Kidney (tissue), 14 donors: ENCODE results near the gene ENOPH1. TPM values are rescaled to one million over a fixed set of nuclear protein-coding genes. Genes with fewer than 3 reads are reported as not detected.

ENCODE experiments used
- DNase-seq, 5 donors: peaks; one replicate each; pipeline ENCODE4 v3.0.0-alpha.2; 2013 to 2020
- FAIRE-seq: peaks from 2 replicates; lab custom pipeline; 2012; peaks lifted over from hg19 to GRCh38; lab: Jason Lieb, UNC
- H3K27ac ChIP-seq, 2 donors: one replicate each; pipeline ENCODE4 v1.7.0; 2013; ENCODE audit warnings: low read depth in 2 of 2, low read length in 2 of 2, inconsistent platforms in 1 of 2
- H3K27me3 ChIP-seq: one replicate; pipeline ENCODE4 v1.7.1; 2013; ENCODE audit warnings: low read length, inconsistent platforms; ENCODE audit not compliant: control insufficient read depth, insufficient read depth
- H3K36me3 ChIP-seq, 3 donors: one replicate each; pipeline versions ENCODE4 v1.7.0 to v1.7.1; 2013; ENCODE audit warnings: low read length in 3 of 3, control low read depth in 1 of 3, inconsistent platforms in 1 of 3; ENCODE audit not compliant: insufficient read depth in 3 of 3, control insufficient read depth in 2 of 3
- H3K4me1 ChIP-seq, 3 donors: one replicate each; pipeline versions ENCODE4 v1.7.0 to v1.7.1; 2013; ENCODE audit warnings: low read length in 3 of 3, inconsistent platforms in 1 of 3, low read depth in 1 of 3; ENCODE audit not compliant: control insufficient read depth in 2 of 3, insufficient read depth in 2 of 3
- H3K4me3 ChIP-seq, 3 donors: one replicate each; pipeline versions ENCODE4 v1.7.0 to v1.8.1; 2013; ENCODE audit warnings: low read length in 3 of 3, control low read depth in 1 of 3, inconsistent platforms in 1 of 3
- H3K9ac ChIP-seq, 3 donors: one replicate each; pipeline versions ENCODE4 v1.7.0 to v1.7.1; 2013; ENCODE audit warnings: low read length in 3 of 3, control low read depth in 1 of 3, inconsistent platforms in 1 of 3
- H3K9me3 ChIP-seq, 3 donors: one replicate each; pipeline versions ENCODE4 v1.7.0 to v1.7.1; 2013; ENCODE audit warnings: low read length in 3 of 3, control low read depth in 1 of 3, inconsistent platforms in 1 of 3; ENCODE audit not compliant: control insufficient read depth in 2 of 3, insufficient read depth in 1 of 3
- CTCF ChIP-seq: IDR thresholded peaks from 3 replicates; pipeline ENCODE4 v1.5.1; 2012; ENCODE audit warnings: mild to moderate bottlenecking, moderate library complexity, borderline replicate concordance; ENCODE audit not compliant: insufficient read depth; ENCODE audit errors: extremely low read depth
- intact Hi-C: fragments of 100-400 bp; cut with DNase I; formaldehyde crosslinking; loops from one replicate; pipeline ENCODE4 v1.11.1; 2022
- polyA plus RNA-seq: library from polyadenylated mRNA; stranded (reverse); fragments of 350-450 nt; fragmentation: Illumina TruSeq; extraction: RNeasy Lipid Tissue Mini Kit (QIAGEN cat#74804); gene quantifications from one replicate; pipeline ENCODE4 v1.2.3, GENCODE V29; 2014; ENCODE audit warnings: low read depth, low replicate concordance; ENCODE audit not compliant: insufficient read depth
- total RNA-seq: library from RNA; stranded (reverse); fragmentation: NEBNext Ultra II Directional; extraction: Animal tissue kit (Norgen Biotek cat#: 25700); gene quantifications from one replicate; pipeline ENCODE4 v1.2.1, GENCODE V29; 2021
- donor health status: control.
- donor health status: control.
- donor health status: control.
- donor health status: control.
- donor health status: control.
- donor health status: DM: yes; HTN: yes; CAD: no.
- donor health status: Normal renal cell carcinoma (clear cell type).

Gene ENOPH1
- total and polyA plus RNA-seq, 2 donors from 2014 or later = 30.3 to 36.0 TPM

- H3K27me3 ChIP-seq = no peaks in the 10 kb centered on the region
- no peak for FAIRE-seq
- H3K9me3 ChIP-seq = no peaks in the 10 kb centered on the region
- no peak for TF ChIP-seq CTCF
- intact Hi-C loops = no loop called here
- H3K9ac ChIP-seq = no peak overlapping the region
- no peak for DNase-seq
- H3K4me1 ChIP-seq = no peaks in the 10 kb centered on the region
- no peak overlapping the region for H3K4me3 ChIP-seq
- no peaks in the 10 kb centered on the region for H3K36me3 ChIP-seq
- no peak overlapping the region for H3K27ac ChIP-seq
Measured at GRCh38 chr4:82496349-82496748, 66.0 kb downstream of the ENOPH1 start.

GRCh38 chr4:82499738-82500434 is 69.5 kb downstream of the ENOPH1 start:
- Histone ChIP-seq H3K36me3 (no peaks in the 10 kb centered on the region), H3K27me3 (no peaks in the 10 kb centered on the region), H3K27ac (no peak overlapping the region), H3K9ac (no peak overlapping the region), H3K4me1 (no peaks in the 10 kb centered on the region), H3K4me3 (no peak overlapping the region), H3K9me3 (no peaks in the 10 kb centered on the region)
- intact Hi-C loops = no loop called here
- FAIRE-seq = no peak
- no peak for TF ChIP-seq CTCF
- no peak for DNase-seq

- Histone ChIP-seq H3K4me1 (no peaks in the 10 kb centered on the region), H3K36me3 (no peaks in the 10 kb centered on the region), H3K9me3 (no peaks in the 10 kb centered on the region), H3K27me3 (no peaks in the 10 kb centered on the region), H3K27ac (no peak overlapping the region), H3K9ac (no peak overlapping the region), H3K4me3 (no peak overlapping the region)
- DNase-seq (no peak), FAIRE-seq (no peak)
- intact Hi-C loops = no loop called here
- no peak for TF ChIP-seq CTCF
Measured at GRCh38 chr4:82500435-82501153, 70.2 kb downstream of the ENOPH1 start.
